Kidney epithelial cell (primary cell): Measurements from ENCODE around the gene ITCH. TPM values are rescaled to one million over a fixed set of nuclear protein-coding genes. Genes with fewer than 3 reads are reported as not detected.

Source experiments
- DNase-seq: peaks from one replicate; pipeline ENCODE4 v3.0.0-alpha.2; 2010; ENCODE audit warnings: low read depth
- H3K27me3 ChIP-seq: 2 replicates; pipeline ENCODE4 v1.6.0; 2011; ENCODE audit warnings: low read length; ENCODE audit not compliant: control insufficient read depth, insufficient read depth
- H3K36me3 ChIP-seq: 2 replicates; pipeline ENCODE4 v1.5.1; 2011; ENCODE audit warnings: low read length; ENCODE audit not compliant: control insufficient read depth, insufficient read depth
- H3K4me3 ChIP-seq: 2 replicates; pipeline ENCODE4 v1.5.1; 2011; ENCODE audit warnings: low read depth, mild to moderate bottlenecking, control low read depth, low read length
- CTCF ChIP-seq: IDR thresholded peaks from 2 replicates; pipeline ENCODE4 v1.5.1; 2011; ENCODE audit warnings: mild to moderate bottlenecking, moderate library complexity, low read length, control low read depth, inconsistent platforms; ENCODE audit not compliant: insufficient read depth, poor library complexity, severe bottlenecking
- total RNA-seq: library from RNA; depleted of rRNA; stranded (reverse); fragments of >200 nt; gene quantifications from 2 replicates; pipeline ENCODE4 v1.2.3, GENCODE V29; 2015

ITCH gene
- total RNA-seq, 1 donor from 2014 or later: 53.5 TPM

DNA sequence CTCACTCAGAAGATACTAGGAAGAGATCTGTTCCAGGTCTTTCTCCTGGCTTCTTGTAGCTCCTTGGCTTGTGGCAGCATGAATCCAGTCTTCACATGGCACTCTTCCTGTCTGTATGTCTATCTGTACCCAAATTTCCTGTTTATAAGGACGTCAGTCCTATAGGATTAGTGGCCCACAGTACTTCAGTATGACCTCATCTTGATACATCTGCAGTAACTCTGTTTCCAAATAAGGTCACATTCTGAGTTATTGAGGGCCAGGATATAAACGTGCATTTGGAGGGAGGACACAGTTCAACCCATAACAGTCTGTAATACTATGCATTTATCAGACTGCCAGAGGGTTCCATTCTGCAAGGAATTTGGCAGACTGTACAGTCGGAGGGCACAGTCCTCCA, 95.6 kb downstream of the ITCH start:
- H3K27me3 ChIP-seq: no peaks in the 10 kb centered on the region
- no peak overlapping the region for H3K4me3 ChIP-seq
- no peaks in the 10 kb centered on the region for H3K36me3 ChIP-seq
- no peak for DNase-seq
- TF ChIP-seq CTCF: no peak

- no peak for TF ChIP-seq CTCF
- no peak for DNase-seq
These were observed 96.3 kb downstream of the ITCH start for GRCh38 chr20:34459209-34459897.

DNA sequence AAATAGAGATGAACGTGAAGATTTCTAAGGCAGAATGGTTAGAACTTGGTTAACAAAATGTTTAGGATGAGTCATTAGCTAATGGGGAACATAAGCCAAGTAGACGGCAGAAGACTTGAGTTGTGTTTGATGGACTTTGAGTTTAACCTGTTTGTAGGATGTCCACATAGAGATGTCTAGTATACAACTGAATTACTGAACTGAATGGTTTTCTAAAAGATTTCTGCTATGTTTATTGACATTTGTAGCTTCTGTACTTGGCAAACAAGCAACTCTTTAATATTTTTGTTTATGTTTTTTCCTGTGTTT, 98.7 kb downstream of the ITCH start:
- DNase-seq: no peak
- TF ChIP-seq CTCF: no peak
- Histone ChIP-seq H3K36me3 (no peaks in the 10 kb centered on the region), H3K4me3 (no peak overlapping the region), H3K27me3 (no peaks in the 10 kb centered on the region)

More at GRCh38 chr20:34459209-34459897, 96.3 kb downstream of the ITCH start:
- no peaks in the 10 kb centered on the region for H3K36me3 ChIP-seq
- H3K4me3 ChIP-seq: no peak overlapping the region
- H3K27me3 ChIP-seq: no peaks in the 10 kb centered on the region

DNA sequence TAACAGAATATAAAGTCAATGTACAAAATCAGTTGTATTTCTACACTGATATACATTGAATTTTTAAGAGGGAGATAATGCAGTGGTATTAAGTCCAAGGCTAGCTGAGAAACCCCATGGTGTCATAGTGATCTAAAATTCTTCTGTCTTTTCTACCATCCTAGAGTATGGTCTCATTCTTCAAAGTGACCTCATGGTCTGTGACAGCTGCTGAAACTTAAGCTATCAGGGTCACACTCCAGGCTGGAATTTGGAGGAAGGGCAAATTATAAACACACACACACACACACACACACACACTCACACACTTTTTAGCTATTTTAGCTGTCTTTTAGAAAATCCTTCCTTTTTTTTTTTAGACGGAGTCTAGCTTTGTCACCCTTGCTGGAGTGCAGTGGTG, 105.9 kb downstream of the ITCH start:
- H3K4me3 ChIP-seq: no peak overlapping the region
- TF ChIP-seq CTCF: no peak
- no peaks in the 10 kb centered on the region for H3K36me3 ChIP-seq
- DNase-seq: no peak
- no peaks in the 10 kb centered on the region for H3K27me3 ChIP-seq

DNA sequence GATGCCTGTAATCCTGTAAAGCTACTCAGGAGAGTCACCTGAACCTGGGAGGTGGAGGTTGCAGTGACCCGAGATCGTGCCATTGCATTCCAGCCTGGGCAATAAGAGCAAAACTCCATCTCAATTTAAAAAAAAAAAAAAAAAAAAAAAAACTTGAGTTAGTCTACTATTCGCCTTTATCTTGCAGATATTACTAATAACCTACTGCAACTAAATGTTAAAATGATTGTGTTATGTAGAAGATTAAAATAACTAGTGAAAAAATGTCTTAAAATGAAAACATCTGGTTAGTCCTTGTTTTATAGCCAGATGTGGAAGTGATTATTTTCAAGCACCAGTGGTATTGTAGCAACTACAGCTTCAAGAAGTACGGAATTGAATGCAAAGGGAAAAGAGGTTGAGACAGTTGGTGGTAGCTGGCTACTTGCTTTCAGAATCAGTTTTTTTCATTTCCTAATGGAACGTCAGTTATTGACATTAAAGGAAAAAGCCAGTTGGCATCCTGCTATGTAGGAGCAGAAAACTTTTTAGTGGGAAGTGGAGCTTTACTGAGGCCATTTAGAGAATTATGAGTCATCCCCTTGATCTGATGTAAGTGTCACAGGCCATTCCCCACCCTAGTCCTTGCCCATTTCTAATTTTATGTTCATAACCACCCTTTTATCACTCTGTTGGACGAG, 109.3 kb downstream of the ITCH start:
- H3K36me3 ChIP-seq: no peaks in the 10 kb centered on the region

More for the DNA sequence above, 109.3 kb downstream of the ITCH start:
- TF ChIP-seq CTCF: no peak
- H3K4me3 ChIP-seq: no peak overlapping the region
- DNase-seq: no peak
- H3K27me3 ChIP-seq: no peaks in the 10 kb centered on the region
